ENCODE results near the gene MEP1A. TPM values are rescaled to one million over a fixed set of nuclear protein-coding genes. Genes with fewer than 3 reads are reported as not detected.

MEP1A gene
- total RNA-seq, 5 donors from 2014 or later (not counting 1 experiment from before 2014, with no cell fraction given): not detected

DNA sequence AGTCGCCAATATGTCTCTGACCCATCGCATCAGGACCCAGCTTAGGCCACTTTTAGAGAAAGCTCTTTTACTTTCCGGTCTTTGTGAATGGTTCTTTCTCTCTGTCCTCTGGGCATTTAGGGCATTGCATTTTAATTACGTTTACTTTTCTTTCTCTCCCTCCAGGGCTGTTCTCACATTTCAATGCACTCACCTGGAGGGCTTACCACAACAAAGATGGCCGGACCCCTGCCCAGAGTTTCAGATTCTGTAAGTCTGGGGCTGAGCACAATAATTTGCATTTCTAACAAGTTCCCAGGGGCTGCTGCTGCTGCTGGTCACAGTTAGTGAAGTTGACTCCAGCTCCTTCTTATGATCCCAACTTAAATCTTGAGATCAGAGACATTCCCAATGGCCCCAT, 43.5 kb upstream of the MEP1A start:
- H3K4me3 ChIP-seq (ENCODE audit: control insufficient read depth in 1 of 2, extremely low read depth in 1 of 2, low read length in 1 of 2): no peak overlapping the region
- no peaks in the 10 kb centered on the region for H3K4me1 ChIP-seq (ENCODE audit: control insufficient read depth in 1 of 2, extremely low read depth in 1 of 2, insufficient read depth in 2 of 2, low read length in 2 of 2)
- H3K27ac Mint-ChIP-seq: no peak overlapping the region
- no peaks in the 10 kb centered on the region for H3K36me3 Mint-ChIP-seq
- no peaks in the 10 kb centered on the region for H3K9me3 ChIP-seq
- no peaks in the 10 kb centered on the region for H3K36me3 ChIP-seq (ENCODE audit: control insufficient read depth in 2 of 2, extremely low read depth in 1 of 2, insufficient read depth in 1 of 2, low read length in 1 of 2)
- ATAC-seq (replicated peaks in 1 of 4): no peak
- CTCF ChIA-PET: no interaction called here
- DNase-seq: no peak
- no peak overlapping the region for H3K4me3 Mint-ChIP-seq
- peaks cover 0 to 7% of the 10 kb centered on the region in 2 experiments for H3K27me3 ChIP-seq (replicated peaks in 1 of 2; ENCODE audit: control insufficient read depth in 2 of 2, extremely low read depth in 1 of 2, insufficient read depth in 2 of 2, low read length in 1 of 2)
- peaks cover 10 to 20% of the 10 kb centered on the region in 2 donors for H3K27me3 Mint-ChIP-seq
- H3K9me3 Mint-ChIP-seq: peaks cover 0 to 7% (median 0%) of the 10 kb centered on the region in 3 donors
- WGBS (ENCODE audit: insufficient coverage): 100% methylated on average over 1 of the region's 5 CpGs
- POLR2A ChIA-PET: no interaction called here
- no peak overlapping the region for H3K27ac ChIP-seq (ENCODE audit: low read length)
- no peaks in the 10 kb centered on the region for H3K4me1 Mint-ChIP-seq

GRCh38 chr6:46751658-46752057, 41.5 kb upstream of the MEP1A start:
- no peaks in the 10 kb centered on the region for H3K4me1 Mint-ChIP-seq
- Histone ChIP-seq H3K4me3 (ENCODE audit: control insufficient read depth in 1 of 2, extremely low read depth in 1 of 2, low read length in 1 of 2) (no peak overlapping the region), H3K27me3 (replicated peaks in 1 of 2; ENCODE audit: control insufficient read depth in 2 of 2, extremely low read depth in 1 of 2, insufficient read depth in 2 of 2, low read length in 1 of 2) (peaks cover 0 to 7% of the 10 kb centered on the region in 2 experiments), H3K9me3 (no peaks in the 10 kb centered on the region), H3K4me1 (ENCODE audit: control insufficient read depth in 1 of 2, extremely low read depth in 1 of 2, insufficient read depth in 2 of 2, low read length in 2 of 2) (no peaks in the 10 kb centered on the region), H3K36me3 (ENCODE audit: control insufficient read depth in 2 of 2, extremely low read depth in 1 of 2, insufficient read depth in 1 of 2, low read length in 1 of 2) (no peaks in the 10 kb centered on the region), H3K27ac (ENCODE audit: low read length) (no peak overlapping the region)
- no peak for DNase-seq
- peaks cover 0 to 9% of the 10 kb centered on the region in 2 donors for H3K27me3 Mint-ChIP-seq
- ChIA-PET CTCF (no interaction called here), POLR2A (no interaction called here)
- no peak for ATAC-seq (replicated peaks in 1 of 4)
- no peaks in the 10 kb centered on the region for H3K36me3 Mint-ChIP-seq
- WGBS (ENCODE audit: insufficient coverage): 100% methylated on average over 1 of the region's 3 CpGs
- no peak overlapping the region for H3K4me3 Mint-ChIP-seq
- no peaks in the 10 kb centered on the region for H3K9me3 Mint-ChIP-seq
- no peak overlapping the region for H3K27ac Mint-ChIP-seq

GRCh38 chr6:46755865-46756264, 37.3 kb upstream of the MEP1A start:
- Histone ChIP-seq H3K27ac (ENCODE audit: low read length) (no peak overlapping the region), H3K36me3 (ENCODE audit: control insufficient read depth in 2 of 2, extremely low read depth in 1 of 2, insufficient read depth in 1 of 2, low read length in 1 of 2) (no peaks in the 10 kb centered on the region), H3K4me1 (ENCODE audit: control insufficient read depth in 1 of 2, extremely low read depth in 1 of 2, insufficient read depth in 2 of 2, low read length in 2 of 2) (no peaks in the 10 kb centered on the region), H3K4me3 (ENCODE audit: control insufficient read depth in 1 of 2, extremely low read depth in 1 of 2, low read length in 1 of 2) (no peak overlapping the region), H3K9me3 (no peaks in the 10 kb centered on the region), H3K27me3 (replicated peaks in 1 of 2; ENCODE audit: control insufficient read depth in 2 of 2, extremely low read depth in 1 of 2, insufficient read depth in 2 of 2, low read length in 1 of 2) (peaks cover 0 to 2% of the 10 kb centered on the region in 2 experiments)
- no peak overlapping the region for H3K4me3 Mint-ChIP-seq
- H3K27me3 Mint-ChIP-seq: peaks cover 3 to 6% of the 10 kb centered on the region in 2 donors
- no peaks in the 10 kb centered on the region for H3K36me3 Mint-ChIP-seq
- H3K9me3 Mint-ChIP-seq: no peaks in the 10 kb centered on the region
- WGBS (ENCODE audit: insufficient coverage): no CpG with 5 or more reads among the region's 1 CpG
- ATAC-seq (replicated peaks in 1 of 4) (no peak), DNase-seq (no peak)
- CTCF ChIA-PET: no interaction called here
- no peaks in the 10 kb centered on the region for H3K4me1 Mint-ChIP-seq
- no peak overlapping the region for H3K27ac Mint-ChIP-seq
- POLR2A ChIA-PET: no interaction called here

- no peak overlapping the region for H3K27ac Mint-ChIP-seq
- no peaks in the 10 kb centered on the region for H3K36me3 Mint-ChIP-seq
- peaks cover 0 to 4% of the 10 kb centered on the region in 2 experiments for H3K27me3 ChIP-seq (replicated peaks in 1 of 2; ENCODE audit: control insufficient read depth in 2 of 2, extremely low read depth in 1 of 2, insufficient read depth in 2 of 2, low read length in 1 of 2)
- ATAC-seq (replicated peaks in 1 of 4) (no peak), DNase-seq (no peak)
- H3K9me3 Mint-ChIP-seq: no peaks in the 10 kb centered on the region
- H3K4me3 ChIP-seq (ENCODE audit: control insufficient read depth in 1 of 2, extremely low read depth in 1 of 2, low read length in 1 of 2): no peak overlapping the region
- peaks cover 3 to 6% of the 10 kb centered on the region in 2 donors for H3K27me3 Mint-ChIP-seq
- no peak overlapping the region for H3K4me3 Mint-ChIP-seq
- ChIA-PET CTCF (no interaction called here), POLR2A (no interaction called here)
- WGBS (ENCODE audit: insufficient coverage): 88% methylated on average over 2 of the region's 7 CpGs
- H3K4me1 ChIP-seq (ENCODE audit: control insufficient read depth in 1 of 2, extremely low read depth in 1 of 2, insufficient read depth in 2 of 2, low read length in 2 of 2): no peaks in the 10 kb centered on the region
- H3K27ac ChIP-seq (ENCODE audit: low read length): no peak overlapping the region
- no peaks in the 10 kb centered on the region for H3K9me3 ChIP-seq
- H3K4me1 Mint-ChIP-seq: no peaks in the 10 kb centered on the region
- H3K36me3 ChIP-seq (ENCODE audit: control insufficient read depth in 2 of 2, extremely low read depth in 1 of 2, insufficient read depth in 1 of 2, low read length in 1 of 2): no peaks in the 10 kb centered on the region
Measured at GRCh38 chr6:46756469-46757213, 36.5 kb upstream of the MEP1A start.

DNA sequence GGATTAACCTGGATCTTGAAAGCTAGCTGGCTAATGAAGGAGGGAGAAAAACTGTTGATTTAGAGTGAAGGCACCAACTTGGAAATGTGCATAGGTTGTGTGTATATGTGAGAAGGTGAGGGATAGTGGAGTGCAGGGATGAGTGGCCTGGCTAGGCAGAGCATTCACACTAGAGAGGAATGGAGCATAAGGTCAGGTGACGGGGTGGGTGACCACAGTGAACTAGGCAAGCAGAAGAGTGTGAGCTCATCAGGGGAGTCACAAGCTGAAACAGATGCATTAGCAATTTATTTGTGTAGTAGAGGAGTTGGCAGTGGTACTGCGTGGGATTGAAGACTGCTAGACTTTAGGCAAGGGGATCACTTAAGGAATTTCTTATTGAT, 36.0 kb upstream of the MEP1A start:
- DNase-seq (no peak), ATAC-seq (replicated peaks in 1 of 4) (no peak)
- Mint-ChIP-seq H3K27ac (no peak overlapping the region), H3K36me3 (no peaks in the 10 kb centered on the region), H3K27me3 (peaks cover 3 to 6% of the 10 kb centered on the region in 2 donors), H3K9me3 (no peaks in the 10 kb centered on the region), H3K4me3 (no peak overlapping the region), H3K4me1 (no peaks in the 10 kb centered on the region)
- Histone ChIP-seq H3K27me3 (replicated peaks in 1 of 2; ENCODE audit: control insufficient read depth in 2 of 2, extremely low read depth in 1 of 2, insufficient read depth in 2 of 2, low read length in 1 of 2) (peaks cover 0 to 4% of the 10 kb centered on the region in 2 experiments), H3K4me1 (ENCODE audit: control insufficient read depth in 1 of 2, extremely low read depth in 1 of 2, insufficient read depth in 2 of 2, low read length in 2 of 2) (no peaks in the 10 kb centered on the region), H3K36me3 (ENCODE audit: control insufficient read depth in 2 of 2, extremely low read depth in 1 of 2, insufficient read depth in 1 of 2, low read length in 1 of 2) (no peaks in the 10 kb centered on the region), H3K9me3 (no peaks in the 10 kb centered on the region), H3K27ac (ENCODE audit: low read length) (no peak overlapping the region), H3K4me3 (ENCODE audit: control insufficient read depth in 1 of 2, extremely low read depth in 1 of 2, low read length in 1 of 2) (no peak overlapping the region)
- WGBS (ENCODE audit: insufficient coverage): 84% methylated on average over 2 of the region's 2 CpGs
- ChIA-PET POLR2A (no interaction called here), CTCF (no interaction called here)

GRCh38 chr6:46758960-46759753, 34.0 kb upstream of the MEP1A start:
- Mint-ChIP-seq H3K4me3 (no peak overlapping the region), H3K4me1 (no peaks in the 10 kb centered on the region), H3K9me3 (no peaks in the 10 kb centered on the region), H3K36me3 (no peaks in the 10 kb centered on the region), H3K27me3 (peaks cover 7 to 11% of the 10 kb centered on the region in 2 donors), H3K27ac (no peak overlapping the region)
- ChIA-PET CTCF (no interaction called here), POLR2A (no interaction called here)
- DNase-seq (no peak), ATAC-seq (replicated peaks in 1 of 4) (no peak)
- H3K9me3 ChIP-seq: no peaks in the 10 kb centered on the region
- peaks cover 0 to 2% of the 10 kb centered on the region in 2 experiments for H3K27me3 ChIP-seq (replicated peaks in 1 of 2; ENCODE audit: control insufficient read depth in 2 of 2, extremely low read depth in 1 of 2, insufficient read depth in 2 of 2, low read length in 1 of 2)
- no peak overlapping the region for H3K4me3 ChIP-seq (ENCODE audit: control insufficient read depth in 1 of 2, extremely low read depth in 1 of 2, low read length in 1 of 2)
- no peak overlapping the region for H3K27ac ChIP-seq (ENCODE audit: low read length)
- H3K4me1 ChIP-seq (ENCODE audit: control insufficient read depth in 1 of 2, extremely low read depth in 1 of 2, insufficient read depth in 2 of 2, low read length in 2 of 2): no peaks in the 10 kb centered on the region
- no CpG with 5 or more reads among the region's 4 CpGs for WGBS (ENCODE audit: insufficient coverage)
- H3K36me3 ChIP-seq (ENCODE audit: control insufficient read depth in 2 of 2, extremely low read depth in 1 of 2, insufficient read depth in 1 of 2, low read length in 1 of 2): no peaks in the 10 kb centered on the region
